Measurements from ENCODE around the gene PTPN23.

Gene PTPN23

GRCh38 chr3:47425383-47425778 lies 44.6 kb downstream of the PTPN23 start:
- TF ChIP-seq CTCF (IDR thresholded peaks at IDR 0.05; ENCODE audit: extremely low read depth, insufficient read depth, missing control alignments): no peak
- in situ Hi-C loops (cut with MboI; ENCODE audit: low pct_unique_long_range_greater_than_20kb, low sequenced_read_pairs, unreplicated experiment): loop anchor here (10.0 kb wide), 1 partner anchor 49 kb away; the partner anchor contains the start of gene SCAP
- no peak for DNase-seq (ENCODE audit: low spot score)

- in situ Hi-C loops (cut with MboI; ENCODE audit: low pct_unique_long_range_greater_than_20kb, low sequenced_read_pairs, unreplicated experiment): loop anchor here (10.0 kb wide), 1 partner anchor 49 kb away; the partner anchor contains the start of gene SCAP
- no peak for DNase-seq (ENCODE audit: low spot score)
- no peak for TF ChIP-seq CTCF (IDR thresholded peaks at IDR 0.05; ENCODE audit: extremely low read depth, insufficient read depth, missing control alignments)
Observed at GRCh38 chr3:47425959-47426358, 45.1 kb downstream of the PTPN23 start.

GRCh38 chr3:47427866-47428265 lies 47.0 kb downstream of the PTPN23 start:
- no peak for TF ChIP-seq CTCF (IDR thresholded peaks at IDR 0.05; ENCODE audit: extremely low read depth, insufficient read depth, missing control alignments)
- DNase-seq (ENCODE audit: low spot score): no peak
- in situ Hi-C loops (cut with MboI; ENCODE audit: low pct_unique_long_range_greater_than_20kb, low sequenced_read_pairs, unreplicated experiment): loop anchor here (10.0 kb wide), 1 partner anchor 47 kb away; the partner anchor contains the start of gene SCAP

DNA sequence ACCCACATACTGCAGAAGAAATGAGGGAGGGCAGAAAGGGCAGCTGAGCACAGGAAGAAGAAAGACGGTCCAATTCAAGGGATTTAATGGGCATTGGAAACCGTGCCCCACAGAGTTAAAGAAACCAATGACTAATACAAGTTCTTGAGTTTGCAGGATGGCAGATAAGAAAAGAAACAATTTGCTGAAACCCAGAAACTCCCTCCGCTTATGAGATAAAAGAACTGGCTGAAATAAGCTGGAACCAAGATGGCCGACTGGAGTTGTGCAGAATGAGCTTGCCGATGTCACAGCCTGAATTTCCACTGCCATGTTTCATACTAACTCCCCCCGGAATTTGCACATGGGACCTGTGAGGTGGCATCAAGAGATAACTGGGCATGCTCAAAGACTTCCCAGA lies 47.8 kb downstream of the PTPN23 start:
- TF ChIP-seq CTCF (IDR thresholded peaks at IDR 0.05; ENCODE audit: extremely low read depth, insufficient read depth, missing control alignments): no peak
- in situ Hi-C loops (cut with MboI; ENCODE audit: low pct_unique_long_range_greater_than_20kb, low sequenced_read_pairs, unreplicated experiment): loop anchor here (10.0 kb wide), 1 partner anchor 46 kb away; the partner anchor contains the start of gene SCAP
- no peak for DNase-seq (ENCODE audit: low spot score)

- no peak for TF ChIP-seq CTCF (IDR thresholded peaks at IDR 0.05; ENCODE audit: extremely low read depth, insufficient read depth, missing control alignments)
- in situ Hi-C loops (cut with MboI; ENCODE audit: low pct_unique_long_range_greater_than_20kb, low sequenced_read_pairs, unreplicated experiment): loop anchor here (10.0 kb wide), 1 partner anchor 45 kb away; the partner anchor contains the start of gene SCAP
- no peak for DNase-seq (ENCODE audit: low spot score)
Observed at GRCh38 chr3:47429476-47430270, 48.9 kb downstream of the PTPN23 start.

DNA sequence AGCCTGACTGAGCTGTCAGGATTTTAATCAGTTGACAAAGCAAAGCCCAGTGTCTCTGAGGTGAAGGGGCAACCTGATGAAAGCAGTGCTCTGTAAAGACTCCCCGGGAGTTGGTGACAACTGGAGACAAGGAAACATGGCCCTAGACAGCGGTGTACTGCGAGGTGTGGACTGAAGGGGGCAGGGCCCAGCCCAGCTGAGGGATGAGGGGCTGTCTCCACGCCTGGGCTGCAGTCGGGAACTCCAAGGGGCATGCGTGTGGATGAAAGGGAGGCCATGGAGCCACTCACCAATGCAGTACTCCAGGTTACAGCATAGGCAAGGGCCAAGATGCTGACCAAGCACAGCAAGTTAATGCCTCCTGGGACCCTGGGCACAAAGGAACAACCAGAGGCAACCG lies 49.8 kb downstream of the PTPN23 start:
- DNase-seq (ENCODE audit: low spot score): no peak
- TF ChIP-seq CTCF (IDR thresholded peaks at IDR 0.05; ENCODE audit: extremely low read depth, insufficient read depth, missing control alignments): no peak
- in situ Hi-C loops (cut with MboI; ENCODE audit: low pct_unique_long_range_greater_than_20kb, low sequenced_read_pairs, unreplicated experiment): no loop called here

Measured in GM13977 (cell line).